ENCODE data around the gene SLC30A2.

DNA sequence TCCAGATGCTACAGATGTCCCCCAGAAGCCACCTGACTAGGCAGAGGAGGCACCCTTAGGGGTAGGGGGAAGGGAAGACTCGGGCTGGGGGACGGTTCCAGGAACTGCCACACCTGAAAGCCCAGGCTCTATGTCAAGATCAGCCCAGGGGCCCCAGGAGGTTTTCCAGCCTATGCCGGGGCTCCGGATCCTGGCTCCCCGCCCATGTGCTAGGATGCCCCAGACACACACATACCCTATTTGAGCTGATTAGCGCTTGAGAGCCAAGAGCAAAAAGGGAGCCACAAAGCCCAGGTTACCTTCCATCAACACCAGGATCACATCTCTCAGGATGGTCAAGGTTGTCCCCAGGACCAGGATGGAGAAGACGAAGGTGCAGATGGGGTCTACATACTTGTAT lies 4.5 kb downstream of the SLC30A2 start:
- TF ChIP-seq ATF3 (IDR thresholded peaks at IDR 0.05; ENCODE audit: borderline replicate concordance, extremely low read depth, low read depth, low read length): no peak
- no peak for TF ChIP-seq CTCF (IDR thresholded peaks at IDR 0.05 in 2 of 3, conservative IDR thresholded peaks at IDR 0.05 in 1 of 3; ENCODE audit: control insufficient read depth in 2 of 3, extremely low read depth in 1 of 3, insufficient read depth in 1 of 3, low read depth in 3 of 3, low read length in 3 of 3)
- TF ChIP-seq, protein P1, sequence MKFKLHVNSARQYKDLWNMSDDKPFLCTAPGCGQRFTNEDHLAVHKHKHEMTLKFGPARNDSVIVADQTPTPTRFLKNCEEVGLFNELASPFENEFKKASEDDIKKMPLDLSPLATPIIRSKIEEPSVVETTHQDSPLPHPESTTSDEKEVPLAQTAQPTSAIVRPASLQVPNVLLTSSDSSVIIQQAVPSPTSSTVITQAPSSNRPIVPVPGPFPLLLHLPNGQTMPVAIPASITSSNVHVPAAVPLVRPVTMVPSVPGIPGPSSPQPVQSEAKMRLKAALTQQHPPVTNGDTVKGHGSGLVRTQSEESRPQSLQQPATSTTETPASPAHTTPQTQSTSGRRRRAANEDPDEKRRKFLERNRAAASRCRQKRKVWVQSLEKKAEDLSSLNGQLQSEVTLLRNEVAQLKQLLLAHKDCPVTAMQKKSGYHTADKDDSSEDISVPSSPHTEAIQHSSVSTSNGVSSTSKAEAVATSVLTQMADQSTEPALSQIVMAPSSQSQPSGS (IDR thresholded peaks at IDR 0.05; ENCODE audit: low read length): no peak
- TF ChIP-seq POLR2A (IDR thresholded peaks at IDR 0.05; ENCODE audit: low read depth, low read length): no peak
